ENCODE results near the gene PSENEN. TPM values are rescaled to one million over a fixed set of nuclear protein-coding genes. Genes with fewer than 3 reads are reported as not detected.

The PSENEN gene
- total RNA-seq, 1 experiment from 2014 or later = 69.7 TPM

- no peak overlapping the region for H2BK20ac ChIP-seq (ENCODE audit: low read depth, low read length, poor library complexity, severe bottlenecking)
- peak; percentile 96 for DNase-seq
- no peak overlapping the region for H3K4ac ChIP-seq (ENCODE audit: low read depth, low read length)
- H3T11ph ChIP-seq (ENCODE audit: low read length) = no peak overlapping the region
- H3K9ac ChIP-seq (ENCODE audit: extremely low read depth, insufficient read length, low read length) = peak overlapping the region; percentile 69
- H3K36me3 Mint-ChIP-seq (ENCODE audit: insufficient read depth in 1 of 3, low read depth in 3 of 3) = peaks cover 3 to 17% (median 5%) of the 10 kb centered on the region in 3 experiments; a peak in 4 of 7 replicates
- H4K91ac ChIP-seq (ENCODE audit: insufficient read length, low read depth, low read length) = no peak overlapping the region
- no peak overlapping the region for H4K8ac ChIP-seq (replicated peaks; ENCODE audit: insufficient read length, low read depth, low read length)
- peaks cover 3% of the 10 kb centered on the region for H3K79me1 ChIP-seq (ENCODE audit: insufficient read depth, low read depth, low read length, poor library complexity, severe bottlenecking)
- no peak overlapping the region for H2BK120ac ChIP-seq (ENCODE audit: low read depth, low read length, poor library complexity, severe bottlenecking)
- peak overlapping the region; percentile 71 for H2AFZ ChIP-seq (ENCODE audit: low read length)
- H3K27me3 ChIP-seq (ENCODE audit: insufficient read depth, low read length) = no peaks in the 10 kb centered on the region
- peak overlapping the region; percentile 84 for H3K4me2 ChIP-seq (ENCODE audit: insufficient read depth, insufficient read length, low read length)
- no peak overlapping the region for H3K27ac ChIP-seq (ENCODE audit: insufficient read length, low read depth, low read length)
- no peak overlapping the region for H3K23ac ChIP-seq (ENCODE audit: insufficient read length, low read depth, low read length)
- TF ChIP-seq CTCF (conservative IDR thresholded peaks at IDR 0.05) = peak; percentile 56; the same call in 2 of the 3 replicates
- H2BK12ac ChIP-seq (ENCODE audit: insufficient read length, low read depth, low read length) = no peak overlapping the region
- WGBS (ENCODE audit: extremely low coverage, insufficient read length, low lambda C conversion rate) = no CpG with 5 or more reads among the region's 41 CpGs
- H3K18ac ChIP-seq (ENCODE audit: insufficient read length, low read depth, low read length) = peak overlapping the region; percentile 61
- no peak overlapping the region for H2BK15ac ChIP-seq (ENCODE audit: low read depth, low read length)
- H2AK5ac ChIP-seq (ENCODE audit: insufficient read length, low read length) = no peak overlapping the region
- no peak overlapping the region for H3K56ac ChIP-seq (ENCODE audit: insufficient read length, low read depth, low read length)
- peak overlapping the region; percentile 96 for H3K4me3 Mint-ChIP-seq
- H3K4me1 ChIP-seq (ENCODE audit: insufficient read depth, low read length) = peaks cover 4% of the 10 kb centered on the region; the same call in 1 of the 2 replicates
- no peaks in the 10 kb centered on the region for H3K9me3 Mint-ChIP-seq
- H3K14ac ChIP-seq (ENCODE audit: insufficient read depth, low read length) = peak overlapping the region; percentile 79
- H4K20me1 ChIP-seq (ENCODE audit: control insufficient read depth, insufficient read depth, insufficient read length) = no peaks in the 10 kb centered on the region
- no peaks in the 10 kb centered on the region for H3K27me3 Mint-ChIP-seq (ENCODE audit: low read depth)
- H3K9me3 ChIP-seq (ENCODE audit: control insufficient read depth, low read depth, low read length) = no peaks in the 10 kb centered on the region
- H2BK5ac ChIP-seq (ENCODE audit: insufficient read length, low read length) = no peak overlapping the region
- H3K79me2 ChIP-seq (ENCODE audit: insufficient read depth, low read length) = no peaks in the 10 kb centered on the region
- peak overlapping the region; percentile 100 for H3K27ac Mint-ChIP-seq
- H3K23me2 ChIP-seq (ENCODE audit: insufficient read length, low read depth, low read length, poor library complexity, severe bottlenecking) = peaks cover 21% of the 10 kb centered on the region
- H3K4me1 Mint-ChIP-seq = peaks cover 22 to 39% of the 10 kb centered on the region in 2 experiments
- H4K5ac ChIP-seq (ENCODE audit: insufficient read length, low read depth, low read length) = no peak overlapping the region
These were observed 772 bp upstream of the PSENEN start for GRCh38 chr19:35744430-35745327.
